Omental fat pad (tissue), 4 donors: ENCODE data around the gene PEMT. TPM values are rescaled to one million over a fixed set of nuclear protein-coding genes. Genes with fewer than 3 reads are reported as not detected.

Source experiments
- ATAC-seq: fragments of 150-250 bp; one replicate; pipeline ENCODE4 v1.9.1; 2016; ENCODE audit warnings: mild to moderate bottlenecking, moderate library complexity; ENCODE audit not compliant: low FRiP score
- DNase-seq: peaks from one replicate; pipeline ENCODE4 v3.0.0-alpha.2; 2019; ENCODE audit warnings: low spot score
- total RNA-seq, 4 donors: library from RNA; depleted of rRNA; stranded (reverse); fragments of >200 nt; gene quantifications; one replicate each; pipeline ENCODE4 v1.1.0, GENCODE V29; 2016
- TF ChIP-seq, protein P1 (sequence below), 3 donors: fragments of 450-650 bp; IDR thresholded peaks; one replicate each; pipeline ENCODE4 v1.5.1; 2016 to 2017; ENCODE audit warnings: antibody characterized with exemption in 3 of 3, mild to moderate bottlenecking in 3 of 3, moderate library complexity in 2 of 3

PEMT gene
- total RNA-seq, 4 donors from 2014 or later = 32.2 to 181 (median 57.1) TPM

DNA sequence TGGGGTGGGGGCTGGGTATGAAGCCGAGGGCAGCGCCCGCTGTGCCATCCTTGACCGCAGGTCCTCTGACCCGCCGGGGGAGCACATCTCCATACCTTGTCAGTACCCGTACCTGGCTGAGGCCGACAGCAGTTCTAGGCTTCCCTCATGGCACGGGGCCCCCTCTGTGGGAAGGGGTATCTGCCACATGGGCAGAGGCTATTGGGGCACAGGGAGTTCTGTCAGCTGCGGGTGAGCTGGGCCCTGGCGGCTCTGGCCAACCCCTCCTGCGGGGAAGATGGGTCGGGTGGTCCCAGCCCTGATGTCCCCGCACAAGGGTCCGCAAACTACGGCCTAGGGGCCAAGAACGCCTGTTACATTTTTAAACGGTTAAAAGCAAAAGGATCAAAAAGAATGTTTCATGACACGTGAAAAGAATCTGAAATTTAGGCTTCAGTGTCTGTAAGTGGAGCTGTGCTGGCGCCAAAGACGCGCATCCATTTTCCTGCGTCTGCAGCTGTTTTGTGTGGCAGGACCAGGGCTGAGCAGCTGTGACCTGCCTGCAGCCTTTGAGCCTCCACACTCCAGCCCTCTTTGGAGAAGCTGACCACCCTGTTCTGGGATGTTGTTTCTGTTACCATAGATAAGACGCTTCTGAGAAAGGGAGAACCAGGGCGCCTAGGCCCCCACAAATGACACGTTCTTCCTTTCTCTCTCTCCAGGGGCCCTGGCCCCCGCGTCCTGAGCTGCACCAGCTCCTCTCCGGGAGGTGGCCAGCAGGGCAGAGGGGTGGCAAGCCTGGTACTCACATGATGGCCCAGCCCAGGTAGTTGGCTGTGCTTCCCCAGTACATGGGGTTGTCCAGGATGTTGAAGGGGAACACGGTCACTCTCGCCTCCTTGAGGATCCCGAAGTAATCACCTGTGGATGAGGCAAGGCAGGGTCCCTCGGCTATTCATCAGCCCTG lies 82.6 kb downstream of the PEMT start:
- DNase-seq (no peak), ATAC-seq (no peak)
- TF ChIP-seq, protein P1, sequence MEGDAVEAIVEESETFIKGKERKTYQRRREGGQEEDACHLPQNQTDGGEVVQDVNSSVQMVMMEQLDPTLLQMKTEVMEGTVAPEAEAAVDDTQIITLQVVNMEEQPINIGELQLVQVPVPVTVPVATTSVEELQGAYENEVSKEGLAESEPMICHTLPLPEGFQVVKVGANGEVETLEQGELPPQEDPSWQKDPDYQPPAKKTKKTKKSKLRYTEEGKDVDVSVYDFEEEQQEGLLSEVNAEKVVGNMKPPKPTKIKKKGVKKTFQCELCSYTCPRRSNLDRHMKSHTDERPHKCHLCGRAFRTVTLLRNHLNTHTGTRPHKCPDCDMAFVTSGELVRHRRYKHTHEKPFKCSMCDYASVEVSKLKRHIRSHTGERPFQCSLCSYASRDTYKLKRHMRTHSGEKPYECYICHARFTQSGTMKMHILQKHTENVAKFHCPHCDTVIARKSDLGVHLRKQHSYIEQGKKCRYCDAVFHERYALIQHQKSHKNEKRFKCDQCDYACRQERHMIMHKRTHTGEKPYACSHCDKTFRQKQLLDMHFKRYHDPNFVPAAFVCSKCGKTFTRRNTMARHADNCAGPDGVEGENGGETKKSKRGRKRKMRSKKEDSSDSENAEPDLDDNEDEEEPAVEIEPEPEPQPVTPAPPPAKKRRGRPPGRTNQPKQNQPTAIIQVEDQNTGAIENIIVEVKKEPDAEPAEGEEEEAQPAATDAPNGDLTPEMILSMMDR (IDR thresholded peaks at IDR 0.05) = no peak

DNA sequence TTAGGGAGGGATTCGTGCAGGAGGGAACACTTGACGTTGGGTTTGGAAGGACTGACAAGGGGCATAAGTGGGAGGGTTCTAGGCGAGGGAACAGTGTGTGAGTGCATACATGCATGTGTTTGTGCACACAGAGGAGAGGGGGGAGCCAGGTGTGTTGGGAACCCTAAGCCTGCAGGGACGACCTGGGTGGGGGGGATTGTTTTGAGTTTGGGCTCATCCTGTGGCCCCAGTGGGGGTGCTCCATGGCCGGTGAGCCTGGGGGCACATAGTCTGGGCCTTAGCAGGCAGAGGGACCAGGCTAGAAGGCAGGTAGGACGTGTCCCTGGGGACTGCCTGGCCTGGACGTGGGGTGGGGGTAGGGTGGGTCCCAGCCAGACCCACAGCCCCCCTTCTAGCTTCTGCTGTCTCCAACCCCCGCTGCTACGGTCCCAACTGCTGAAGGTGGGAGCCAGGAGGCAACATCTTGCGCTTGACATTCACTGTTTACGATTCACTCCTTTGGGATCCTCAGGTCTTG lies 83.4 kb downstream of the PEMT start:
- ATAC-seq (no peak), DNase-seq (no peak)
- TF ChIP-seq, protein P1 (IDR thresholded peaks at IDR 0.05) = no peak

DNA sequence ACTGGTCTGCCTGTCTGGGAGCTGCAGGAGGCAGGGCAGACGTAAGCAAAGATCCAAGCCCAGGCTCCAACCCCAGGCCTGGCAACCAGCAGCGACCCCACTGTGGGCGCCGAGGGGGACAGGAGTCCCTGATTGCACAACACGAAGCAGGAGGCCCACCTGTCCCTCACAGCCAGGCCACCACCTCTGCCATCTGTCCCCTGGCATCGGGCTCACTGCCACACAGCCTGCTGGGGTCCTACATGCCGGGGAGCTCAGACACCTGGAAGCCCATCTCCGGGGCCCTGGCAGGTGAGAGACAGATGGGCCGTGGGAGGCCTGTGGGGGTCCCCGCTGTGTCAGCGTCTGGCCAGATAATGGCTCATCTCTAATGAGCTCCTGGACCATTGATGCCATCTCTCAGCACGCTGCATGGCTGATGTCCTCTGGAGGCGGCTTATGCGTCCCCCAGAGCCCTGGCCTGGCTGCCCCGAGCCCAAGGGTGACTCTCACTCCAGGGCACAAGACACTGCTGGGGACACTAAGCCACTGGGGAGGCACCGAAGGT lies 84.0 kb downstream of the PEMT start:
- TF ChIP-seq, protein P1 (IDR thresholded peaks at IDR 0.05) = no peak
- DNase-seq (no peak), ATAC-seq (no peak)

DNA sequence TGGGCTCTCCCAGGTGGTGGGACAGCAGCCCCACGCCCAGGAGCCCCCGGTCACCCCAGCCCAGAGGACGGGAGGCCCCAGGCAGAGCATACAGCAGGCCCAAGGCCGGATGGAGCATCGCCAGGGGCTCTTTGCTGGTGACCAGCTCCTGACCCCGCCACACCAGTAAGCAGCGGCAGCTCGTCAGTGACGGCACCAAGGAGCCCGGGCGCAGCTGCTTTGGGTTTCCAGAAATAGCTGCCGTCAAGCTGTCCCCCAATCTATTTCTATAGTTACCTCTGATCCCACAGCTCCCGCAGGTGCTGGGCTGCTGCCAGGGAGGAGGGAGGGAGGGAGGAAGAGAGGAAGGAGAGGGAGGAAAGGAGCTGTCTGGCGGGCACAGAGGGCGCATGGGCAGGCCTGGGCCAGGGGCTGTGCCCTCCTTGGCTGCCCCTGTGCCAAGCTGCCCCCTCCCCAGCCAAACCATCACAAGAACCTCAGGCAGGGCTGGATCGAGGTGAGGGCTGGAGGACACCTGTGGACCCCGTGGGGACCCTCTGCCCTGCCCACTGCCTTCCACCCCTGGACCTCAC lies 84.5 kb downstream of the PEMT start:
- TF ChIP-seq, protein P1 (IDR thresholded peaks at IDR 0.05) = no peak
- ATAC-seq (no peak), DNase-seq (no peak)

DNA sequence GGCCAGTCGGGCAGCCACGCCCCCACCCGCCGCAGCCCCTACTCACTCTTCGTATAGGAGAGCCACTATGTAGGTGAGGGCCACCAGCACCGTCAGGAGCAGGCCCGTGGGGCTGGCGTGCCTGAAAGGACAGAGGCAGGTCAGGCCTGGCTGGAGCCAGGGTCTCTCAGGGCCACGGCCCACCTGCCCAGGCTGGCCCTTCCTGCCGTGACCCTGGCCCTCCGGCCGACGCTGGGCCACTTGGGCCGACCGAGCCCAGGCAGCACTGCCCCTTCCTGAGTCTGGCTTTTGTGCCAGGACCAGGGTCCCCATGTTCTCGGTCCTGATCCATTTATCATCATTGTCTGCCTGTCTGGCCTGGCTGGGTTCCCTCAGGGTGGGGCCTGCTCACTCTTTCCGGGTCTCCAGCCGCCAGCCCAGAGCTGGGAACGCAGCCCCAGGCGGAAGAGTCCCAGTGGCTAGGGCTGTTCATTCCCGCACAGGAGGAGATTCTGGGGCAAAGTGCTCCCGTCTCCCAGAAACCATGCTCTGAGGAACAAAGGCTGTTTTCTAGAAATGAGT lies 85.2 kb downstream of the PEMT start:
- ATAC-seq = no peak
- no peak for DNase-seq
- TF ChIP-seq, protein P1 (IDR thresholded peaks at IDR 0.05) = no peak

DNA sequence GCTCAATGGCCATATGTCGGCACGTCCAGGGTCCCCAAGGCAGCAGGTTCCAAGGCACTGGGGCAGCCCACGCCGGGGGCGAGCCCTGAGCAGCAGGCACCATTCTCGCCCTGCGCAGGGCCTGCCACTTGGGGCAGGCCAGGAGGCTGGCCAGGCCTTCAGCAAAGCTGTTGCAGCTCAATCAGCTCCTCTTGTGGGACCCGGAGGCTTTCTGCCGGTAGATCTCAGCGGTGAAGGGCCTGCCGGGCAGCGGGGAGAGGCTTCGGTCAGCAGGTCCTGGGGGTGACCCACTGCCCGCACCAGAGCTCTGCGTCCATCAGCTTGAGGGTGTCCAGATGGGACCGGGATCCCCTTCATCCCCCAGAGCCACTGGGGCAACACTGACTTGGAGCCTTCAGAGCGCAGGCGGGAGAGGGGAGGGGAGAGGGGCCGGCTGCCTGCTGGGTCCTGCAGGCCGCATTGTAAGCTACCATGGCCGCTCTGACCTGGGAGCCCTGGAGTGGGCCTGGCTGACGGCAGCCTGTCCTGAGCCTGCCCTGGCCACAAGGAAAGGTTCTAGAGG lies 85.8 kb downstream of the PEMT start:
- ATAC-seq (no peak), DNase-seq (no peak)
- TF ChIP-seq, protein P1 (IDR thresholded peaks at IDR 0.05) = no peak
